Activated CD4-positive, alpha-beta memory T cell treated with anti-CD3 and anti-CD28 coated beads, Interleukin-2, amount 10 ng/mL, durations not matched to agents 7 days and 5 days (primary cell): ENCODE measurements around the gene DHX30. TPM values are rescaled to one million over a fixed set of nuclear protein-coding genes. Genes with fewer than 3 reads are reported as not detected.
"Not testable (repeated sequence)": the region's sequence is repeated elsewhere in the genome, so short reads cannot be mapped to it uniquely, and the experiment has no call there.

ENCODE experiments used
- CTCF ChIA-PET: fragments of 350-600 bp; sonication (Branson Sonifier 250); formaldehyde crosslinking; loops from one replicate; lab custom pipeline; 2021; ENCODE audit warnings: antibody characterized with exemption, inconsistent platforms; lab: Charles Lee
- POLR2A ChIA-PET: fragments of 350-600 bp; sonication (Branson Sonifier 250); formaldehyde crosslinking; loops from one replicate; lab custom pipeline; 2021; ENCODE audit warnings: antibody characterized with exemption; lab: Charles Lee
- DNase-seq: peaks from one replicate; pipeline ENCODE4 v3.0.0-alpha.2; 2020
- H3K27ac Mint-ChIP-seq: one replicate; pipeline ENCODE4 v1.8.0; 2021; ENCODE audit warnings: mild to moderate bottlenecking, mixed read lengths
- H3K27me3 Mint-ChIP-seq: one replicate; pipeline ENCODE4 v1.8.0; 2021; ENCODE audit warnings: mixed read lengths
- H3K36me3 Mint-ChIP-seq: one replicate; pipeline ENCODE4 v1.8.0; 2021; ENCODE audit warnings: low read depth, mixed read lengths
- H3K4me1 Mint-ChIP-seq: one replicate; pipeline ENCODE4 v1.8.0; 2021; ENCODE audit warnings: mixed read lengths
- H3K4me3 Mint-ChIP-seq: one replicate; pipeline ENCODE4 v1.8.0; 2021; ENCODE audit warnings: mild to moderate bottlenecking, mixed read lengths
- H3K9me3 Mint-ChIP-seq: one replicate; pipeline ENCODE4 v1.8.0; 2021; ENCODE audit warnings: mixed read lengths
- total RNA-seq, 2 experiments: library from RNA; stranded (reverse); gene quantifications; one replicate each; pipeline ENCODE4 v1.2.3, GENCODE V29; 2021

DHX30 gene
- total RNA-seq, 2 experiments from 2014 or later = 62.0 to 63.0 TPM

GRCh38 chr3:47885168-47885567, 82.2 kb downstream of the DHX30 start:
- Mint-ChIP-seq H3K4me1 (peaks cover 7% of the 10 kb centered on the region), H3K4me3 (no peak overlapping the region), H3K27ac (no peak overlapping the region), H3K36me3 (peaks cover 31% of the 10 kb centered on the region), H3K9me3 (no peaks in the 10 kb centered on the region), H3K27me3 (no peaks in the 10 kb centered on the region)
- ChIA-PET POLR2A (no interaction called here), CTCF (no interaction called here)
- DNase-seq = no peak

- H3K27ac Mint-ChIP-seq, DNase-seq, POLR2A ChIA-PET, H3K4me3 Mint-ChIP-seq, H3K9me3 Mint-ChIP-seq, H3K27me3 Mint-ChIP-seq: not testable (repeated sequence)
- Mint-ChIP-seq H3K4me1 (peaks cover 13% of the 10 kb centered on the region), H3K36me3 (peaks cover 42% of the 10 kb centered on the region)
- CTCF ChIA-PET = interaction anchor here (1.8 kb wide), 1 partner anchor 102 kb away, joined by 6 read pairs; no protein-coding TSS in a partner anchor
These were observed 85.1 kb downstream of the DHX30 start for GRCh38 chr3:47887991-47888390.

- POLR2A ChIA-PET = no interaction called here
- no peak overlapping the region for H3K27ac Mint-ChIP-seq
These were observed 86.2 kb downstream of the DHX30 start for GRCh38 chr3:47888986-47889757.

GRCh38 chr3:47890126-47890827, 87.3 kb downstream of the DHX30 start:
- ChIA-PET POLR2A (no interaction called here), CTCF (interaction anchor here (1.1 kb wide), 1 partner anchor 9 kb away, joined by 3 read pairs; no protein-coding TSS in a partner anchor)
- H3K36me3 Mint-ChIP-seq = peaks cover 28% of the 10 kb centered on the region
- H3K9me3 Mint-ChIP-seq = no peaks in the 10 kb centered on the region
- H3K4me3 Mint-ChIP-seq = no peak overlapping the region
- peaks cover 5% of the 10 kb centered on the region for H3K4me1 Mint-ChIP-seq
- no peaks in the 10 kb centered on the region for H3K27me3 Mint-ChIP-seq
- H3K27ac Mint-ChIP-seq = no peak overlapping the region
- no peak for DNase-seq

More at GRCh38 chr3:47888986-47889757, 86.2 kb downstream of the DHX30 start:
- Mint-ChIP-seq H3K27me3 (no peaks in the 10 kb centered on the region), H3K4me3 (no peak overlapping the region), H3K4me1 (peaks cover 13% of the 10 kb centered on the region), H3K36me3 (peaks cover 36% of the 10 kb centered on the region), H3K9me3 (no peaks in the 10 kb centered on the region)
- DNase-seq = no peak
- CTCF ChIA-PET = interaction anchor here (1.8 kb wide), 1 partner anchor 101 kb away, joined by 6 read pairs; no protein-coding TSS in a partner anchor

- H3K27me3 Mint-ChIP-seq = no peaks in the 10 kb centered on the region
- POLR2A ChIA-PET = no interaction called here
- no peaks in the 10 kb centered on the region for H3K9me3 Mint-ChIP-seq
- DNase-seq = no peak
- H3K4me3 Mint-ChIP-seq = no peak overlapping the region
- peaks cover 28% of the 10 kb centered on the region for H3K36me3 Mint-ChIP-seq
- peaks cover 5% of the 10 kb centered on the region for H3K4me1 Mint-ChIP-seq
- no peak overlapping the region for H3K27ac Mint-ChIP-seq
- CTCF ChIA-PET = interaction anchor here (1.1 kb wide), 1 partner anchor 8 kb away, joined by 3 read pairs; no protein-coding TSS in a partner anchor
These were observed 88.1 kb downstream of the DHX30 start for GRCh38 chr3:47890828-47891612.

- ChIA-PET CTCF (no interaction called here), POLR2A (no interaction called here)
- Mint-ChIP-seq H3K9me3 (no peaks in the 10 kb centered on the region), H3K27ac (no peak overlapping the region), H3K36me3 (peaks cover 28% of the 10 kb centered on the region), H3K27me3 (no peaks in the 10 kb centered on the region), H3K4me1 (peaks cover 5% of the 10 kb centered on the region), H3K4me3 (no peak overlapping the region)
- DNase-seq = no peak
These were observed 88.7 kb downstream of the DHX30 start for GRCh38 chr3:47891613-47892005.

GRCh38 chr3:47892286-47893040, 89.5 kb downstream of the DHX30 start:
- Mint-ChIP-seq H3K27ac (no peak overlapping the region), H3K9me3 (no peaks in the 10 kb centered on the region), H3K4me3 (no peak overlapping the region), H3K36me3 (peaks cover 26% of the 10 kb centered on the region), H3K27me3 (no peaks in the 10 kb centered on the region), H3K4me1 (peaks cover 5% of the 10 kb centered on the region)
- DNase-seq = no peak
- ChIA-PET POLR2A (no interaction called here), CTCF (interaction anchor here (0.6 to 0.7 kb wide), 2 partner anchors 363 to 367 kb away, joined by 3 read pairs; no protein-coding TSS in a partner anchor)

GRCh38 chr3:47895241-47895640, 92.3 kb downstream of the DHX30 start:
- ChIA-PET POLR2A (no interaction called here), CTCF (no interaction called here)
- no peaks in the 10 kb centered on the region for H3K9me3 Mint-ChIP-seq
- H3K4me3 Mint-ChIP-seq = no peak overlapping the region
- H3K36me3 Mint-ChIP-seq = peaks cover 18% of the 10 kb centered on the region
- no peak overlapping the region for H3K27ac Mint-ChIP-seq
- H3K27me3 Mint-ChIP-seq = no peaks in the 10 kb centered on the region
- peaks cover 5% of the 10 kb centered on the region for H3K4me1 Mint-ChIP-seq
- no peak for DNase-seq

- H3K4me3 Mint-ChIP-seq = no peak overlapping the region
- no peak for DNase-seq
- CTCF ChIA-PET = interaction anchor here (0.5 kb wide), 1 partner anchor 157 kb away, joined by 3 read pairs; no protein-coding TSS in a partner anchor
- H3K4me1 Mint-ChIP-seq = peaks cover 5% of the 10 kb centered on the region
- POLR2A ChIA-PET = no interaction called here
- no peaks in the 10 kb centered on the region for H3K27me3 Mint-ChIP-seq
- H3K9me3 Mint-ChIP-seq = no peaks in the 10 kb centered on the region
- peaks cover 14% of the 10 kb centered on the region for H3K36me3 Mint-ChIP-seq
- H3K27ac Mint-ChIP-seq = no peak overlapping the region
These were observed 93.8 kb downstream of the DHX30 start for GRCh38 chr3:47896736-47897135.

GRCh38 chr3:47897954-47898353, 95.0 kb downstream of the DHX30 start:
- CTCF ChIA-PET = no interaction called here
- no peak overlapping the region for H3K4me3 Mint-ChIP-seq
- POLR2A ChIA-PET = no interaction called here
- no peaks in the 10 kb centered on the region for H3K9me3 Mint-ChIP-seq
- no peaks in the 10 kb centered on the region for H3K27me3 Mint-ChIP-seq
- DNase-seq = no peak
- peaks cover 7% of the 10 kb centered on the region for H3K36me3 Mint-ChIP-seq
- no peaks in the 10 kb centered on the region for H3K4me1 Mint-ChIP-seq
- no peak overlapping the region for H3K27ac Mint-ChIP-seq

GRCh38 chr3:47899495-47900108, 96.7 kb downstream of the DHX30 start:
- no peak overlapping the region for H3K4me3 Mint-ChIP-seq
- H3K36me3 Mint-ChIP-seq = peaks cover 9% of the 10 kb centered on the region
- no peaks in the 10 kb centered on the region for H3K9me3 Mint-ChIP-seq
- H3K27me3 Mint-ChIP-seq = no peaks in the 10 kb centered on the region
- ChIA-PET CTCF (interaction anchor here (1.2 kb wide), 1 partner anchor 9 kb away, joined by 3 read pairs; no protein-coding TSS in a partner anchor), POLR2A (no interaction called here)
- no peaks in the 10 kb centered on the region for H3K4me1 Mint-ChIP-seq
- no peak for DNase-seq
- H3K27ac Mint-ChIP-seq = no peak overlapping the region
